Rectal smooth muscle tissue (tissue), 1 donor: ENCODE data around the gene VAV2.

Experiments
- H3K27ac ChIP-seq: one replicate; pipeline ENCODE4 v1.7.0; 2013; ENCODE audit warnings: low read depth, low read length, inconsistent platforms
- H3K27me3 ChIP-seq: one replicate; pipeline ENCODE4 v1.7.0; 2013; ENCODE audit warnings: low read length; ENCODE audit not compliant: control insufficient read depth, insufficient read depth
- H3K36me3 ChIP-seq: one replicate; pipeline ENCODE4 v1.7.0; 2013; ENCODE audit warnings: low read length; ENCODE audit not compliant: control insufficient read depth, insufficient read depth
- H3K4me1 ChIP-seq: one replicate; pipeline ENCODE4 v1.7.0; 2013; ENCODE audit warnings: low read length; ENCODE audit not compliant: control insufficient read depth, insufficient read depth
- H3K4me3 ChIP-seq: one replicate; pipeline ENCODE4 v1.7.0; 2013; ENCODE audit warnings: low read length
- H3K9ac ChIP-seq: one replicate; pipeline ENCODE4 v1.7.0; 2013; ENCODE audit warnings: low read length

The VAV2 gene

DNA sequence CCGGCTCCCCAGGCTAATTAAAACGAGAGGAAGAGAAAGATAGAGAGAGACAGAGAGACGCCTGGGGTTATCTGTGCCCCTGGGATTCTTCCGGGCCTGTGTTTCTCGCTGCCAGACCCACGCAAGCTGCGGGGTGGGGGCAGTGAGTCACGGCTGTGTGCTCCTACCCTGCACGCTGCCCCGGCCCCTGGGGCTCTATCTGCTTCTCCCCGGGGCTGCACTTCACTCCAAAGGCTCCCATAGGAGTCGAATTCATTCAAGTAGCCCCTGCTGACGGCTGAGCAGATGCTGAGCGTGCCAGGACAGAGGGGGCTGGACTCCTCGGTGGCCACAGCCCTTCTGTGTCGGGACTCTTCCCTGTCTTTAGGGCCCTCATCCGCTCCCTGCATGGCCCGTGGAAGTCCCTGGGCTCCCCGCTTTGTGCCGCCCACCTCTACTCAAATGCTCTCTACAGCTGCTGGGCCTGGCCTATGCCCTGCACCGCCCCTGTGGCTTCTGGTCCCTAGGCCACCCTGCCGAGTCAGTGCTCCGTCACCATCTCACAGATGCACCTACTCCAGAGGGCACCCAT, 276.7 kb downstream of the VAV2 start:
- Histone ChIP-seq H3K27ac (no peak overlapping the region), H3K36me3 (no peaks in the 10 kb centered on the region), H3K27me3 (no peaks in the 10 kb centered on the region), H3K4me3 (no peak overlapping the region), H3K9ac (no peak overlapping the region), H3K4me1 (no peaks in the 10 kb centered on the region)

DNA sequence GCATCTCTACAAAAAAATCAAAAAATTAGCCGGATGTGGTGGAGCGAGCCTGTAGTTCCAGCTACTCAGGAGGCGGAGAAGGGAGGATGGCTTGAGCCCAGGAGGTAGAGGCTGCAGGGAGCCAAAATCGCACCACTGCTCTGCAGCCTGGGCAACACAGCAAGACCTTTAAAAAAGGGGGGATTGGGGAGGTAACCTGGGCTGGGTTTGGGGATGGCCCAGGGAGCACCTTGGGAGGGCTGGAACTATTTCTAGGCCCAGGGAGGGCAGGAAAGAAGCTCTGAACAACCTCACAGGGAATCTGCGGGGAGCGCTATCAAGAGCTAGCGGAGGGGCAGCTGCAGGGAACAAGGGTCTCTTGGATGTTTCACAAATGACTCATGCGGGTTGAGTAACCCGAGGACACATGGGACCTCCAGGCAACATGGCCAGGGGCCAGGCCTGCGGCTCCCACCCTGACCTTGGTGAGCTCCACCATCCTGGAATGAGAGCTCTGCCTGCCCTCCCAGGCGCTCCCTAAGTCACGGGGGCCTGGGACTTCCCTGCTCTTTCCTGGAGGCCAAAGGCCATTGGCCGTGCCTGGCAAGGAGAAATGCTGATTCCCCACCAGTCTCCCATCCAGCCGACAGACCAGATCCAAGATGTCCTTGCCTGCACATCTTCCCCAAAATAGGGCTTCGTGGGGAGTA, 277.4 kb downstream of the VAV2 start:
- H3K27ac ChIP-seq, result no peak overlapping the region
- H3K36me3 ChIP-seq, result no peaks in the 10 kb centered on the region
- H3K4me3 ChIP-seq, result no peak overlapping the region

GRCh38 chr9:133713960-133714495, 278.1 kb downstream of the VAV2 start:
- H3K4me3 ChIP-seq, result no peak overlapping the region
- H3K27me3 ChIP-seq, result no peaks in the 10 kb centered on the region
- H3K27ac ChIP-seq, result no peak overlapping the region
- H3K36me3 ChIP-seq, result no peaks in the 10 kb centered on the region
- no peaks in the 10 kb centered on the region for H3K4me1 ChIP-seq
- no peak overlapping the region for H3K9ac ChIP-seq

More for the DNA sequence above, 277.4 kb downstream of the VAV2 start:
- Histone ChIP-seq H3K9ac (no peak overlapping the region), H3K27me3 (no peaks in the 10 kb centered on the region), H3K4me1 (no peaks in the 10 kb centered on the region)

GRCh38 chr9:133713150-133713959, 278.8 kb downstream of the VAV2 start:
- Histone ChIP-seq H3K4me3 (no peak overlapping the region), H3K4me1 (no peaks in the 10 kb centered on the region), H3K9ac (no peak overlapping the region), H3K36me3 (no peaks in the 10 kb centered on the region), H3K27me3 (no peaks in the 10 kb centered on the region), H3K27ac (no peak overlapping the region)

DNA sequence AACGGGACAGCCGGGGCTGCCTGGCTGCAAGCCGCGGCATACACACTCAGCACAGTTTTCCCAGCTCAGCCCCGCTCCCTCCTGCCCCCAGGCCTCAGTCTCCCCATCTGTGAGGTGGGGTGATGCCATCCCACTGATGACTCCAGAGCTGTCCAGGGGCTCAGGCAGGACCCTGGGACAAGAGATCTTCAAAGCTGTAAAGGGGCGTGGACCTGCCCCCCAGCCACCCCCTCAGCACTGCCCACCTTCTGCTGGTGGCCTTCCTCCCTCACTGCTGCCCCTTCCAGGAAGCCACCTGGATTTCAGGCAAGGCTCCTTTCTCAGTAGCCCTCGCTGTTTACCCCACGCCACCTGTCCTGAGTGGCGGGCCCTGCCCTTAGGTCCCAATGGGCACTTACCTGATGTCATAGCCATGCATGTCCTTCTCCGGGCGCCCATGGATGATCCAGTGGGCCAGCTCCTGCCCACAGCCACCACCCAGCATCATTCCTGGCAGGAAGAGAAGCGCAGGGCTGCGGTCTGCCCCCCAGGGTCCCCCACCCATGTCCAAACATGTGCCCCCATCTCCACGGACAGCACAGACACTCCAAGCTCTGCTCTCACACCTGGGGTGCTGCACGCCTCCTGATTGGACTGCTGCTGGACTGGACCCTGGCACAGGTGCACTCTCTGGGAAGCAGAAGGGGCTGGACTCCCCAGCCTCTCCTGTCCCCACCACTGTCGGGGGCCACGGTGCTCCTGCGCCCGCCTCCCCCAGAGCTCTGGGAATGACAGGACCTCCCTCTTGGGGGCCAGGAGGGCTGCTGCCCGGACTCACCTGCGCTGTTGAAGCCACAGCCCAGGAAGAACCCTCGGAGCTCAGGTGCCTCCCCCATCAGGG, 279.7 kb downstream of the VAV2 start:
- Histone ChIP-seq H3K36me3 (no peaks in the 10 kb centered on the region), H3K4me3 (no peak overlapping the region), H3K9ac (no peak overlapping the region), H3K27ac (no peak overlapping the region), H3K4me1 (no peaks in the 10 kb centered on the region), H3K27me3 (no peaks in the 10 kb centered on the region)
